B cell (primary cell): ENCODE results near the gene TMEM132A. TPM values are rescaled to one million over a fixed set of nuclear protein-coding genes. Genes with fewer than 3 reads are reported as not detected.

Experiments used
- ATAC-seq: fragments of 200-7000 bp; cut with Tn5 transposase; one replicate; pipeline ENCODE4 v1.10.0; 2021; ENCODE audit warnings: low read depth, mild to moderate bottlenecking, moderate number of reproducible peaks, moderate library complexity
- CTCF ChIA-PET: fragments of 350-600 bp; sonication (Branson Sonifier 250); formaldehyde crosslinking; loops from one replicate; lab custom pipeline; 2021; ENCODE audit warnings: antibody characterized with exemption, inconsistent platforms; lab: Charles Lee
- POLR2A ChIA-PET: fragments of 350-600 bp; sonication (Branson Sonifier 250); formaldehyde crosslinking; loops from one replicate; lab custom pipeline; 2021; ENCODE audit warnings: antibody characterized with exemption; lab: Charles Lee
- DNase-seq: peaks from one replicate; pipeline ENCODE4 v3.0.0; 2013
- H2AFZ ChIP-seq: 2 replicates; pipeline ENCODE4 v1.6.1; 2012; ENCODE audit warnings: mild to moderate bottlenecking, low read depth, low read length; ENCODE audit not compliant: insufficient read depth, poor library complexity, severe bottlenecking
- H3K27ac ChIP-seq, 2 donors: 1 replicate in 1 of 2; 2 replicates in 1 of 2; pipeline ENCODE4 v1.5.1; 2012 to 2013; ENCODE audit warnings: low read length in 2 of 2, mild to moderate bottlenecking in 2 of 2, moderate library complexity in 1 of 2
- H3K27me3 ChIP-seq, 4 experiments: fragments of 200-600 bp in 1 of 4; sonication (generic) in 1 of 4; replicated peaks in 1 of 4; 1 replicate in 2 of 4; 2 replicates in 2 of 4; pipeline versions ENCODE4 v1.6.1 to v1.7.0; 2013 to 2016; ENCODE audit warnings: low read length in 3 of 4, mild to moderate bottlenecking in 2 of 4, mixed read lengths in 1 of 4, moderate library complexity in 1 of 4; ENCODE audit not compliant: insufficient read depth in 4 of 4, control insufficient read depth in 3 of 4; ENCODE audit errors: control extremely low read depth in 1 of 4
- H3K36me3 ChIP-seq, 2 experiments: replicated peaks in 1 of 2; 1 replicate in 1 of 2; 2 replicates in 1 of 2; pipeline versions ENCODE4 v1.6.1 to v1.7.1; 2013; ENCODE audit warnings: low read length in 1 of 2; ENCODE audit not compliant: insufficient read depth in 2 of 2, control insufficient read depth in 1 of 2; ENCODE audit errors: control extremely low read depth in 1 of 2, extremely low read depth in 1 of 2
- H3K4me1 ChIP-seq, 2 donors: fragments of 200-600 bp in 1 of 2; sonication (generic) in 1 of 2; 1 replicate in 1 of 2; 2 replicates in 1 of 2; pipeline versions ENCODE4 v1.5.1 to v1.6.1; 2013 to 2017; ENCODE audit warnings: low read length in 2 of 2; ENCODE audit not compliant: control insufficient read depth in 2 of 2, insufficient read depth in 2 of 2
- H3K4me2 ChIP-seq: replicated peaks from 2 replicates; pipeline ENCODE3; 2012; ENCODE audit warnings: mild to moderate bottlenecking, low read depth, low read length; ENCODE audit not compliant: poor library complexity, severe bottlenecking
- H3K4me3 ChIP-seq, 5 experiments: fragments of 200-600 bp in 1 of 5; sonication (generic) in 1 of 5; 1 replicate in 3 of 5; 2 replicates in 2 of 5; pipeline versions ENCODE4 v1.5.1 to v1.7.0; 2011 to 2016; ENCODE audit warnings: low read length in 4 of 5, mild to moderate bottlenecking in 4 of 5, low read depth in 2 of 5, control low read depth in 1 of 5, moderate library complexity in 1 of 5; ENCODE audit not compliant: insufficient read depth in 1 of 5; ENCODE audit errors: control extremely low read depth in 1 of 5, extremely low read depth in 1 of 5
- H3K79me2 ChIP-seq: fragments of 200-600 bp; sonication (generic); one replicate; pipeline ENCODE4 v1.6.0; 2016; ENCODE audit warnings: low read length; ENCODE audit not compliant: control insufficient read depth, insufficient read depth
- H3K9ac ChIP-seq: fragments of 200-600 bp; sonication (generic); 2 replicates; pipeline ENCODE4 v1.6.1; 2017; ENCODE audit warnings: mild to moderate bottlenecking, low read length, moderate library complexity
- H3K9me3 ChIP-seq, 3 donors: one replicate each; pipeline versions ENCODE4 v1.6.1 to v1.7.1; 2013; ENCODE audit warnings: low read length in 2 of 3; ENCODE audit not compliant: control insufficient read depth in 2 of 3, insufficient read depth in 1 of 3; ENCODE audit errors: control extremely low read depth in 1 of 3
- H4K20me1 ChIP-seq: 2 replicates; pipeline ENCODE4 v1.6.0; 2012; ENCODE audit warnings: mild to moderate bottlenecking, low read length; ENCODE audit not compliant: insufficient read depth, control insufficient read depth, poor library complexity, severe bottlenecking
- H3K27ac Mint-ChIP-seq: one replicate; pipeline ENCODE4 v1.8.0; 2021; ENCODE audit warnings: mixed read lengths
- H3K27me3 Mint-ChIP-seq: one replicate; pipeline ENCODE4 v1.8.0; 2021; ENCODE audit warnings: mixed read lengths
- H3K4me1 Mint-ChIP-seq: one replicate; pipeline ENCODE4 v1.8.0; 2021; ENCODE audit warnings: mixed read lengths
- H3K4me3 Mint-ChIP-seq: one replicate; pipeline ENCODE4 v1.8.0; 2021; ENCODE audit warnings: mixed read lengths
- H3K9me3 Mint-ChIP-seq: one replicate; pipeline ENCODE4 v1.8.0; 2022; ENCODE audit warnings: mixed read lengths; ENCODE audit not compliant: insufficient read depth
- EZH2 ChIP-seq: IDR thresholded peaks from 2 replicates; pipeline ENCODE4 v1.6.1; 2012; ENCODE audit warnings: borderline replicate concordance, low read depth, mild to moderate bottlenecking, moderate library complexity, low read length; ENCODE audit not compliant: insufficient read depth, poor library complexity, severe bottlenecking
- WGBS: methylation state at CpG from one replicate; pipeline ENCODE4 v1.1.5; 2013; ENCODE audit warnings: missing lambda C conversion rate; ENCODE audit not compliant: insufficient coverage; 5-methylcytosine and 5-hydroxymethylcytosine counted together
- intact Hi-C: fragments of 100-400 bp; cut with micrococcal nuclease; formaldehyde crosslinking; loops from one replicate; pipeline ENCODE4 v1.10.0; 2022
- polyA plus RNA-seq: library from polyadenylated mRNA; depleted of rRNA; stranded (reverse); fragments of >200 nt; gene quantifications from 2 replicates; pipeline ENCODE4 v1.2.3, GENCODE V29; 2012
- total RNA-seq, 2 donors: library from RNA; stranded (reverse); fragments of 120-200 nt in 1 of 2; gene quantifications; 1 replicate in 1 of 2; 2 replicates in 1 of 2; pipeline versions ENCODE4 v1.2.3 to v1.2.4, GENCODE V29; 2013 to 2022
- TF ChIP-seq, protein P1 (sequence below): fragments of 200-600 bp; IDR thresholded peaks from one replicate; pipeline ENCODE4 v1.8.0; 2022; ENCODE audit warnings: antibody characterized with exemption, mild to moderate bottlenecking

The TMEM132A gene
- total and polyA plus RNA-seq, 2 donors (not counting 1 experiment from before 2014, with no cell fraction given), result 1.2 to 11.3 TPM

DNA sequence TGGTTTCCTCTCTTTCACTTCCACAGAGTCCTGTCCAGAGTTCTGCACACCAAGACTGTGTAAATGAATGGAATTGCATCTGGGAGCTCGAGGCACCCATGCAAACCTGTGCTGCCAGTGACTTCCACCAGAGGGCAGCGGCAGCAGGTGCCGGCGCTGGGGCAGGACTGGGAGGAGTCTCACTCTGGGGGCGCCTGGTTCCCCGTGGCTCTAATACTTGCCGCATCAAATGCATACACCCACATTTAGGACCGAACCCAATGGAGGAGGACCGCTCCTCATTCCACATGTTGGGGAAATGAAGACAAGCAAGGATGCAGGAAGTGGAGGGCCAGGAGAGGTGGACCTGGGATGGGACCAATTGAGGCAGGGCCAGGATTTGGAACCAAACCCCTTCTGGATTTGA, 46.1 kb downstream of the TMEM132A start:
- Histone ChIP-seq H3K27ac (no peak overlapping the region), H3K9ac (no peak overlapping the region), H4K20me1 (no peaks in the 10 kb centered on the region), H3K4me2 (peak overlapping the region; percentile 73), H3K9me3 (peaks cover 0 to 4% (median 1%) of the 10 kb centered on the region in 3 donors), H3K36me3 (no peaks in the 10 kb centered on the region), H3K4me1 (peaks cover 27 to 32% of the 10 kb centered on the region in 2 donors), H2AFZ (peak overlapping the region; percentile 41), H3K27me3 (no peaks in the 10 kb centered on the region), H3K4me3 (peak overlapping the region in 1 of 5 experiments; percentile 5), H3K79me2 (peaks cover 24% of the 10 kb centered on the region)
- TF ChIP-seq, protein P1, sequence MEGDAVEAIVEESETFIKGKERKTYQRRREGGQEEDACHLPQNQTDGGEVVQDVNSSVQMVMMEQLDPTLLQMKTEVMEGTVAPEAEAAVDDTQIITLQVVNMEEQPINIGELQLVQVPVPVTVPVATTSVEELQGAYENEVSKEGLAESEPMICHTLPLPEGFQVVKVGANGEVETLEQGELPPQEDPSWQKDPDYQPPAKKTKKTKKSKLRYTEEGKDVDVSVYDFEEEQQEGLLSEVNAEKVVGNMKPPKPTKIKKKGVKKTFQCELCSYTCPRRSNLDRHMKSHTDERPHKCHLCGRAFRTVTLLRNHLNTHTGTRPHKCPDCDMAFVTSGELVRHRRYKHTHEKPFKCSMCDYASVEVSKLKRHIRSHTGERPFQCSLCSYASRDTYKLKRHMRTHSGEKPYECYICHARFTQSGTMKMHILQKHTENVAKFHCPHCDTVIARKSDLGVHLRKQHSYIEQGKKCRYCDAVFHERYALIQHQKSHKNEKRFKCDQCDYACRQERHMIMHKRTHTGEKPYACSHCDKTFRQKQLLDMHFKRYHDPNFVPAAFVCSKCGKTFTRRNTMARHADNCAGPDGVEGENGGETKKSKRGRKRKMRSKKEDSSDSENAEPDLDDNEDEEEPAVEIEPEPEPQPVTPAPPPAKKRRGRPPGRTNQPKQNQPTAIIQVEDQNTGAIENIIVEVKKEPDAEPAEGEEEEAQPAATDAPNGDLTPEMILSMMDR, result peak; percentile 94
- no peak for TF ChIP-seq EZH2
- Mint-ChIP-seq H3K4me1 (peaks cover 34% of the 10 kb centered on the region), H3K9me3 (no peaks in the 10 kb centered on the region), H3K27ac (peak overlapping the region; percentile 71), H3K27me3 (no peaks in the 10 kb centered on the region), H3K4me3 (peak overlapping the region; percentile 79)
- peak; percentile 91 for ATAC-seq
- 23% methylated on average over 6 of the region's 9 CpGs for WGBS
- CTCF ChIA-PET, result interaction anchor here (0.6 to 6.0 kb wide), 51 partner anchors 9 to 216 kb away, joined by 3 to 53 read pairs (median 4); partner anchors contain the start of gene VPS37C
- intact Hi-C loops, result loop anchor here (1.0 to 2.0 kb wide), 5 partner anchors 18 to 159 kb away; partner anchors contain the start of gene SLC15A3
- DNase-seq, result peak; percentile 83
- POLR2A ChIA-PET, result interaction anchor here (0.5 to 2.3 kb wide), 5 partner anchors 17 to 94 kb away, joined by 3 to 13 read pairs (median 9); partner anchors contain the start of genes SLC15A3 and TMEM109

DNA sequence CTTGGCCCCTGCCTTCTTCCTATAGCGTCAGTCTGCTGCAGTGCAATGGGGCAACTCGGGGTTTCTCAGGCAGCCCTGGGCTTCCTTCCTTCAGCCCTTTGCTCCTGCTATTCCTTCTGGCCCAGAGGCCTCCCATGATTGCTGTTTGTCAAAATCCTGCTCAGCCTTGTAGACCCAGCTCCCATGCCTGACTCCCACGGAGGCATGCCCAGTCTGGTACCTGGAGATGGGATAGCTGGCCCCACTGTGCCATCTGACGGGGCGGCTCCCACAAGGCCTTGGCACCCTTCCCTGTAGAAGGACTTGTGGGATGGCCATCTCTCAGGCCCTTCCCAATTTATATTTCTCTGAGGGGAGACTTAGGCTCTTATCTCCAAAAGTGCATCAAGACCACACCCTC, 46.6 kb downstream of the TMEM132A start:
- H3K79me2 ChIP-seq, result peaks cover 24% of the 10 kb centered on the region
- intact Hi-C loops, result loop anchor here (1.0 to 2.0 kb wide), 5 partner anchors 18 to 158 kb away; partner anchors contain the start of gene SLC15A3
- H3K27me3 Mint-ChIP-seq, result no peaks in the 10 kb centered on the region
- ATAC-seq (no peak), DNase-seq (no peak)
- H3K27ac ChIP-seq, result peak overlapping the region in 1 of 2 donors; percentile 64
- peak overlapping the region; percentile 50 for H3K9ac ChIP-seq
- H4K20me1 ChIP-seq, result no peaks in the 10 kb centered on the region
- no peaks in the 10 kb centered on the region for H3K27me3 ChIP-seq
- peaks cover 0 to 4% (median 1%) of the 10 kb centered on the region in 3 donors for H3K9me3 ChIP-seq
- TF ChIP-seq, protein P1, result no peak
- no peak for TF ChIP-seq EZH2
- peak overlapping the region in 2 of 5 experiments; percentile 41 to 48 for H3K4me3 ChIP-seq
- CTCF ChIA-PET, result interaction anchor here (0.6 to 6.0 kb wide), 31 partner anchors 8 to 422 kb away, joined by 3 to 53 read pairs (median 4); no protein-coding TSS in a partner anchor
- peak overlapping the region; percentile 79 for H3K4me3 Mint-ChIP-seq
- no peaks in the 10 kb centered on the region for H3K36me3 ChIP-seq
- H2AFZ ChIP-seq, result no peak overlapping the region
- POLR2A ChIA-PET, result interaction anchor here (0.5 to 2.3 kb wide), 6 partner anchors 18 to 100 kb away, joined by 3 to 13 read pairs (median 6); partner anchors contain the start of genes SLC15A3 and TMEM109
- peaks cover 27 to 32% of the 10 kb centered on the region in 2 donors for H3K4me1 ChIP-seq
- peak overlapping the region; percentile 73 for H3K4me2 ChIP-seq
- 82% methylated on average over 5 of the region's 5 CpGs for WGBS
- H3K9me3 Mint-ChIP-seq, result no peaks in the 10 kb centered on the region
- peaks cover 34% of the 10 kb centered on the region for H3K4me1 Mint-ChIP-seq
- H3K27ac Mint-ChIP-seq, result peak overlapping the region; percentile 69
